PC-3 (cell line): ENCODE results near the gene HLA-A.

Experiments used
- EZH2 ChIP-seq: fragments of 300-600 bp; sonication (generic); IDR thresholded peaks from one replicate; pipeline ENCODE4 v1.6.1; 2017; ENCODE audit warnings: antibody characterized with exemption, mild to moderate bottlenecking, low read length; ENCODE audit not compliant: unreplicated experiment
- EZH2phosphoT487 ChIP-seq: fragments of 300-600 bp; sonication (generic); IDR thresholded peaks from 2 replicates; pipeline ENCODE4 v1.6.1; 2018; ENCODE audit warnings: mild to moderate bottlenecking, antibody characterized with exemption, low read length, borderline replicate concordance
- TF ChIP-seq, protein P1 (sequence below): fragments of 300-600 bp; sonication (generic); conservative IDR thresholded peaks from 2 replicates; pipeline ENCODE4 v1.5.1; 2017; ENCODE audit warnings: antibody characterized with exemption, low read depth, mild to moderate bottlenecking, low read length

DNA sequence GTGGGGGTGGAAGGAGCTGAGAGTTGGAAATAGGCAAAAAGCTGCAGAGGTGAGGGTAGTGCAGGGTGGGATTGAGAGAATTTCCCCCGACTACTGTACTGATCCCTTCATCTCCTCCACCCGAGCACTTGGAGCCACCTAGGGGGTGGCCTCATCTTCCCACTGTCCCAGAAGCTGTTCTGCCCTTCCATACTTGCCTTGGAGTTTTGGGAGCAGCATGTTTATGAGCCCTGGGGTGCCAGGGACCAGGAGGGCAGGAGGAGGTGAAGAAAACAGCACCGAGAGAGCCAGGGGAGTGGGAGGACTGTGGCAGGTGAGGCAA is 34.0 kb upstream of the HLA-A start:
- TF ChIP-seq, protein P1, sequence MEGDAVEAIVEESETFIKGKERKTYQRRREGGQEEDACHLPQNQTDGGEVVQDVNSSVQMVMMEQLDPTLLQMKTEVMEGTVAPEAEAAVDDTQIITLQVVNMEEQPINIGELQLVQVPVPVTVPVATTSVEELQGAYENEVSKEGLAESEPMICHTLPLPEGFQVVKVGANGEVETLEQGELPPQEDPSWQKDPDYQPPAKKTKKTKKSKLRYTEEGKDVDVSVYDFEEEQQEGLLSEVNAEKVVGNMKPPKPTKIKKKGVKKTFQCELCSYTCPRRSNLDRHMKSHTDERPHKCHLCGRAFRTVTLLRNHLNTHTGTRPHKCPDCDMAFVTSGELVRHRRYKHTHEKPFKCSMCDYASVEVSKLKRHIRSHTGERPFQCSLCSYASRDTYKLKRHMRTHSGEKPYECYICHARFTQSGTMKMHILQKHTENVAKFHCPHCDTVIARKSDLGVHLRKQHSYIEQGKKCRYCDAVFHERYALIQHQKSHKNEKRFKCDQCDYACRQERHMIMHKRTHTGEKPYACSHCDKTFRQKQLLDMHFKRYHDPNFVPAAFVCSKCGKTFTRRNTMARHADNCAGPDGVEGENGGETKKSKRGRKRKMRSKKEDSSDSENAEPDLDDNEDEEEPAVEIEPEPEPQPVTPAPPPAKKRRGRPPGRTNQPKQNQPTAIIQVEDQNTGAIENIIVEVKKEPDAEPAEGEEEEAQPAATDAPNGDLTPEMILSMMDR = no peak
- no peak for TF ChIP-seq EZH2
- no peak for TF ChIP-seq EZH2phosphoT487
